Endothelial cell of umbilical vein (primary cell): Measurements from ENCODE around the gene TRPM8. TPM values are rescaled to one million over a fixed set of nuclear protein-coding genes. Genes with fewer than 3 reads are reported as not detected.
A peak's percentile ranks its signal among the peaks of the same experiment; 100 is the strongest.

Experiments
- BruUV-seq: library from RNA; stranded (reverse); fragments of 400-500 nt; replicated peaks from 2 replicates; lab custom pipeline; 2021; lab: Mats Ljungman, UMichigan
- CTCF ChIA-PET: fragments of 300-600, 350-600 bp; sonication (Branson Sonifier 250); formaldehyde crosslinking; loops from one replicate; lab custom pipeline; 2021; ENCODE audit warnings: antibody characterized with exemption, inconsistent platforms; lab: Charles Lee
- POLR2A ChIA-PET: fragments of 300-600, 350-600 bp; sonication (Branson Sonifier 250); formaldehyde crosslinking; loops from one replicate; lab custom pipeline; 2021; ENCODE audit warnings: antibody characterized with exemption, inconsistent platforms; lab: Charles Lee
- DNase-seq: peaks from one replicate; pipeline ENCODE4 v3.0.0-alpha.2; 2011; ENCODE audit warnings: low read depth, low spot score
- FAIRE-seq: peaks from 2 replicates; lab custom pipeline; 2011; peaks lifted over from hg19 to GRCh38; lab: Jason Lieb, UNC
- H2AFZ ChIP-seq: 2 replicates; pipeline ENCODE4 v1.6.0; 2012; ENCODE audit warnings: low read depth, low read length, control low read depth, inconsistent platforms
- H3K27ac ChIP-seq: 2 replicates; pipeline ENCODE4 v1.5.1; 2011; ENCODE audit warnings: low read depth, mild to moderate bottlenecking, control low read depth, low read length, moderate library complexity; ENCODE audit not compliant: insufficient read depth
- H3K27me3 ChIP-seq, 2 experiments: 2 replicates each; pipeline versions ENCODE4 v1.6.0 to v1.6.1; 2011; ENCODE audit warnings: low read length in 2 of 2, mixed read lengths in 1 of 2; ENCODE audit not compliant: control insufficient read depth in 2 of 2, insufficient read depth in 2 of 2
- H3K36me3 ChIP-seq, 2 experiments: 2 replicates in 1 of 2; 3 replicates in 1 of 2; pipeline ENCODE4 v1.5.1; 2011; ENCODE audit warnings: low read length in 2 of 2, mild to moderate bottlenecking in 1 of 2, moderate library complexity in 1 of 2; ENCODE audit not compliant: control insufficient read depth in 2 of 2, insufficient read depth in 2 of 2; ENCODE audit errors: extremely low read depth in 1 of 2
- H3K4me1 ChIP-seq: 3 replicates; pipeline ENCODE4 v1.5.1; 2011; ENCODE audit warnings: mild to moderate bottlenecking, low read length; ENCODE audit not compliant: control insufficient read depth, insufficient read depth; ENCODE audit errors: extremely low read depth
- H3K4me2 ChIP-seq: 2 replicates; pipeline ENCODE4 v1.6.1; 2011; ENCODE audit warnings: low read length, control low read depth, mixed read lengths; ENCODE audit not compliant: insufficient read depth
- H3K4me3 ChIP-seq, 3 experiments: fragments of 200-600 bp in 1 of 3; sonication (generic), shearing (Covaris generic) in 1 of 3; replicated peaks in 1 of 3; 2 replicates each; pipeline ENCODE4 v1.5.1; 2011 to 2016; ENCODE audit warnings: control low read depth in 3 of 3, low read length in 3 of 3, mild to moderate bottlenecking in 2 of 3, inconsistent platforms in 1 of 3, low read depth in 1 of 3, moderate library complexity in 1 of 3; ENCODE audit not compliant: insufficient read depth in 1 of 3
- H3K79me2 ChIP-seq: 2 replicates; pipeline ENCODE4 v1.6.0; 2012; ENCODE audit warnings: low read length, inconsistent platforms; ENCODE audit not compliant: control insufficient read depth, insufficient read depth
- H3K9ac ChIP-seq: replicated peaks from 2 replicates; pipeline ENCODE3; 2011; ENCODE audit warnings: low read length, control low read depth; ENCODE audit not compliant: insufficient read depth; ENCODE audit errors: extremely low read depth
- H3K9me1 ChIP-seq: replicated peaks from 3 replicates; pipeline ENCODE4 v1.6.0; 2011; ENCODE audit warnings: mild to moderate bottlenecking, low read length; ENCODE audit not compliant: control insufficient read depth, insufficient read depth; ENCODE audit errors: extremely low read depth
- H3K9me3 ChIP-seq: replicated peaks from 2 replicates; pipeline ENCODE4 v1.5.1; 2012; ENCODE audit warnings: low read length, inconsistent platforms; ENCODE audit not compliant: control insufficient read depth, insufficient read depth
- H4K20me1 ChIP-seq: replicated peaks from 2 replicates; pipeline ENCODE3; 2011; ENCODE audit warnings: mild to moderate bottlenecking, low read length; ENCODE audit not compliant: control insufficient read depth, insufficient read depth; ENCODE audit errors: extremely low read depth
- EZH2 ChIP-seq: IDR thresholded peaks from 2 replicates; pipeline ENCODE4 v1.6.1; 2012; ENCODE audit warnings: borderline replicate concordance, low read depth, mild to moderate bottlenecking, moderate library complexity, low read length, inconsistent platforms; ENCODE audit not compliant: severe bottlenecking
- FOS ChIP-seq: IDR thresholded peaks from 2 replicates; pipeline ENCODE4 v1.6.1; 2011; ENCODE audit warnings: mild to moderate bottlenecking, low read length, moderate library complexity, borderline replicate concordance; ENCODE audit not compliant: insufficient read depth
- GATA2 ChIP-seq: IDR thresholded peaks from 2 replicates; pipeline ENCODE4 v1.7.0; 2011; ENCODE audit warnings: low read depth, mild to moderate bottlenecking, moderate library complexity, mixed read lengths, low read length; ENCODE audit not compliant: insufficient read length, insufficient read depth
- JUN ChIP-seq: IDR thresholded peaks from 2 replicates; pipeline ENCODE4 v1.6.1; 2011; ENCODE audit warnings: borderline replicate concordance, low read depth; ENCODE audit not compliant: insufficient read length, insufficient read depth
- MYC ChIP-seq: IDR thresholded peaks from one replicate; pipeline ENCODE4 v1.6.1; 2011; ENCODE audit warnings: mild to moderate bottlenecking, low read depth, low read length
- POLR2A ChIP-seq: IDR thresholded peaks from 2 replicates; pipeline ENCODE4 v1.6.1; 2012; ENCODE audit warnings: low read depth, mild to moderate bottlenecking, control low read depth, low read length
- POLR2AphosphoS5 ChIP-seq: IDR thresholded peaks from 2 replicates; pipeline ENCODE4 v1.6.1; 2012; ENCODE audit warnings: low read depth, mild to moderate bottlenecking, control low read depth, low read length, moderate library complexity; ENCODE audit not compliant: insufficient read depth
- dilution Hi-C: fragments of 300-500 bp; cut with MboI; formaldehyde crosslinking; loops from one replicate; pipeline ENCODE4 v1.15.0; 2019; ENCODE audit warnings: low sequenced_read_pairs; ENCODE audit not compliant: extremely low pct_ligation_motif_present
- intact Hi-C: fragments of 100-400 bp; cut with micrococcal nuclease; formaldehyde crosslinking; loops from one replicate; pipeline ENCODE4 v1.10.0; 2022
- polyA plus RNA-seq, 4 experiments: library from polyadenylated mRNA; depleted of rRNA in 3 of 4; stranded (reverse) in 3 of 4; unstranded in 1 of 4; fragments of >200 nt; gene quantifications; 2 replicates each; pipeline versions ENCODE4 v1.2.1 to v1.2.3, GENCODE V29; 2011 to 2012; ENCODE audit warnings: missing spikeins in 1 of 4
- total RNA-seq: library from RNA; stranded (reverse); gene quantifications from 2 replicates; pipeline ENCODE4 v1.2.3, GENCODE V29; 2021
- TF ChIP-seq, protein P1 (sequence below), 2 donors: IDR thresholded peaks; 1 replicate in 1 of 2; 2 replicates in 1 of 2; pipeline ENCODE4 v1.5.1; 2011; ENCODE audit warnings: low read length in 2 of 2, mild to moderate bottlenecking in 2 of 2, moderate library complexity in 2 of 2, control low read depth in 1 of 2, inconsistent platforms in 1 of 2, low read depth in 1 of 2; ENCODE audit not compliant: insufficient read depth in 1 of 2; ENCODE audit errors: extremely low read depth in 1 of 2
- TF ChIP-seq, protein P2 (sequence below): IDR thresholded peaks from 2 replicates; pipeline ENCODE4 v1.6.1; 2011; ENCODE audit not compliant: insufficient read depth, insufficient read length

The TRPM8 gene
- total and polyA plus RNA-seq, 2 donors (not counting 3 experiments of a cell fraction or from before 2014, with no cell fraction given): not detected

DNA sequence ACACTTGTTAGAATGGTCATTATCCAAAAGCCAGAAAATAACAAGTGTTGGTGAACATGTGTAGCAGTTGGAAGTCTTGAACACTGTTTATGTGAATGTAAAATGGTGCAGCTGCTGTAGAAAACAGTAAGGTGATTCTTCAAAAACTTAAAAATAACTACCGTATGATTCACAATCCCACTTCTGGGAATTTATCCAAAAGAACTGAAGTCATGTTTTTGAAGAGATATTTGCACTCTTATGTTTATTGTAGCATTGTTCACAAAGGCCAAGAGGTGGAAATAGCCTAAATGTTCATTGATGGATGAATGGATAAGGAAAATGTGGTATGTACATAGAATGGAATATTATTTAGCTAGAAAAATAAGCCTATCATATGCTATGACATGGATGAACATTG lies 127.0 kb downstream of the TRPM8 start:
- intact Hi-C loops (no loop called here), dilution Hi-C loops (no loop called here)
- no peaks in the 10 kb centered on the region for H3K9me1 ChIP-seq
- FAIRE-seq (peak; percentile 80), DNase-seq (peak; percentile 65)
- TF ChIP-seq EZH2 (no peak), JUN (peak; percentile 71), GATA2 (peak; percentile 51), FOS (peak; percentile 29)
- BruUV-seq: no TSS peak
- H3K4me1 ChIP-seq: peaks cover 9% of the 10 kb centered on the region
- no peak overlapping the region for H2AFZ ChIP-seq
- H3K79me2 ChIP-seq: no peaks in the 10 kb centered on the region
- ChIA-PET CTCF (no interaction called here), POLR2A (no interaction called here)
- no peak overlapping the region for H3K27ac ChIP-seq
- no peak overlapping the region for H3K4me3 ChIP-seq
- no peaks in the 10 kb centered on the region for H4K20me1 ChIP-seq
- H3K9me3 ChIP-seq: no peaks in the 10 kb centered on the region
- H3K36me3 ChIP-seq: no peaks in the 10 kb centered on the region
- H3K27me3 ChIP-seq: no peaks in the 10 kb centered on the region
- H3K9ac ChIP-seq: no peak overlapping the region
- no peak overlapping the region for H3K4me2 ChIP-seq

- no TSS peak for BruUV-seq
- dilution Hi-C loops: no loop called here
- POLR2A ChIA-PET: no interaction called here
Measured at GRCh38 chr2:234046521-234046920, 129.3 kb downstream of the TRPM8 start.

More at GRCh38 chr2:234046521-234046920, 129.3 kb downstream of the TRPM8 start:
- Histone ChIP-seq H3K27ac (no peak overlapping the region), H3K4me3 (no peak overlapping the region), H3K36me3 (no peaks in the 10 kb centered on the region), H3K4me2 (no peak overlapping the region), H3K9ac (no peak overlapping the region), H4K20me1 (no peaks in the 10 kb centered on the region), H2AFZ (no peak overlapping the region), H3K79me2 (no peaks in the 10 kb centered on the region), H3K9me1 (no peaks in the 10 kb centered on the region), H3K9me3 (no peaks in the 10 kb centered on the region), H3K4me1 (peaks cover 9% of the 10 kb centered on the region), H3K27me3 (no peaks in the 10 kb centered on the region)
- CTCF ChIA-PET: no interaction called here
- FAIRE-seq: no peak
- TF ChIP-seq FOS: no peak
- TF ChIP-seq, protein P1, sequence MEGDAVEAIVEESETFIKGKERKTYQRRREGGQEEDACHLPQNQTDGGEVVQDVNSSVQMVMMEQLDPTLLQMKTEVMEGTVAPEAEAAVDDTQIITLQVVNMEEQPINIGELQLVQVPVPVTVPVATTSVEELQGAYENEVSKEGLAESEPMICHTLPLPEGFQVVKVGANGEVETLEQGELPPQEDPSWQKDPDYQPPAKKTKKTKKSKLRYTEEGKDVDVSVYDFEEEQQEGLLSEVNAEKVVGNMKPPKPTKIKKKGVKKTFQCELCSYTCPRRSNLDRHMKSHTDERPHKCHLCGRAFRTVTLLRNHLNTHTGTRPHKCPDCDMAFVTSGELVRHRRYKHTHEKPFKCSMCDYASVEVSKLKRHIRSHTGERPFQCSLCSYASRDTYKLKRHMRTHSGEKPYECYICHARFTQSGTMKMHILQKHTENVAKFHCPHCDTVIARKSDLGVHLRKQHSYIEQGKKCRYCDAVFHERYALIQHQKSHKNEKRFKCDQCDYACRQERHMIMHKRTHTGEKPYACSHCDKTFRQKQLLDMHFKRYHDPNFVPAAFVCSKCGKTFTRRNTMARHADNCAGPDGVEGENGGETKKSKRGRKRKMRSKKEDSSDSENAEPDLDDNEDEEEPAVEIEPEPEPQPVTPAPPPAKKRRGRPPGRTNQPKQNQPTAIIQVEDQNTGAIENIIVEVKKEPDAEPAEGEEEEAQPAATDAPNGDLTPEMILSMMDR (IDR thresholded peaks at IDR 0.05; ENCODE audit: extremely low read depth in 1 of 2, insufficient read depth in 1 of 2, low read depth in 1 of 2, low read length in 2 of 2): no peak
- no peak for TF ChIP-seq GATA2
- no peak for TF ChIP-seq POLR2A
- TF ChIP-seq EZH2: no peak
- TF ChIP-seq MYC: no peak
- TF ChIP-seq JUN: no peak
- TF ChIP-seq, protein P2, sequence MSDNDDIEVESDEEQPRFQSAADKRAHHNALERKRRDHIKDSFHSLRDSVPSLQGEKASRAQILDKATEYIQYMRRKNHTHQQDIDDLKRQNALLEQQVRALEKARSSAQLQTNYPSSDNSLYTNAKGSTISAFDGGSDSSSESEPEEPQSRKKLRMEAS: no peak
- TF ChIP-seq POLR2AphosphoS5: no peak
- DNase-seq: no peak
- intact Hi-C loops: no loop called here
